ENCODE data around the gene MED9. TPM values are rescaled to one million over a fixed set of nuclear protein-coding genes. Genes with fewer than 3 reads are reported as not detected.

The MED9 gene
- total and polyA plus RNA-seq, 2 donors (not counting 3 experiments of a cell fraction or from before 2014, with no cell fraction given) = 15.1 to 18.2 TPM

- POLR2A ChIA-PET = no interaction called here
- no peaks in the 10 kb centered on the region for H3K27me3 ChIP-seq (ENCODE audit: control insufficient read depth in 2 of 2, insufficient read depth in 2 of 2, low read length in 2 of 2)
- no peaks in the 10 kb centered on the region for H3K79me2 ChIP-seq (ENCODE audit: control insufficient read depth, insufficient read depth, low read length)
- no peak overlapping the region for H3K9ac ChIP-seq (replicated peaks; ENCODE audit: extremely low read depth, insufficient read depth, low read length)
- H3K4me2 ChIP-seq (ENCODE audit: insufficient read depth, low read length) = no peak overlapping the region
- H3K4me3 ChIP-seq (replicated peaks in 1 of 3; ENCODE audit: insufficient read depth in 1 of 3, low read depth in 1 of 3, low read length in 3 of 3) = no peak overlapping the region
- intact Hi-C loops (cut with micrococcal nuclease) (no loop called here), dilution Hi-C loops (cut with MboI; ENCODE audit: extremely low pct_ligation_motif_present, low sequenced_read_pairs) (no loop called here)
- no TSS peak for BruUV-seq (replicated peaks)
- H2AFZ ChIP-seq (ENCODE audit: low read depth, low read length) = no peak overlapping the region
- H3K36me3 ChIP-seq (ENCODE audit: control insufficient read depth in 2 of 2, extremely low read depth in 1 of 2, insufficient read depth in 2 of 2, low read length in 2 of 2) = no peaks in the 10 kb centered on the region
- no peaks in the 10 kb centered on the region for H4K20me1 ChIP-seq (replicated peaks; ENCODE audit: control insufficient read depth, extremely low read depth, insufficient read depth, low read length)
- no peak for FAIRE-seq
- H3K9me1 ChIP-seq (replicated peaks; ENCODE audit: control insufficient read depth, extremely low read depth, insufficient read depth, low read length) = no peaks in the 10 kb centered on the region
- no peak overlapping the region for H3K27ac ChIP-seq (ENCODE audit: insufficient read depth, low read depth, low read length)
- DNase-seq (ENCODE audit: low read depth, low spot score) = no peak
- H3K9me3 ChIP-seq (replicated peaks; ENCODE audit: control insufficient read depth, insufficient read depth, low read length) = no peaks in the 10 kb centered on the region
- CTCF ChIA-PET = interaction anchor here (1.2 kb wide), 1 partner anchor 13 kb away, joined by 3 read pairs; no protein-coding TSS in a partner anchor
- H3K4me1 ChIP-seq (ENCODE audit: control insufficient read depth, extremely low read depth, insufficient read depth, low read length) = no peaks in the 10 kb centered on the region
- TF ChIP-seq MYC (IDR thresholded peaks at IDR 0.05; ENCODE audit: low read depth, low read length) (no peak), POLR2AphosphoS5 (IDR thresholded peaks at IDR 0.05; ENCODE audit: insufficient read depth, low read depth, low read length) (no peak), MAX (IDR thresholded peaks at IDR 0.05; ENCODE audit: insufficient read depth, insufficient read length) (no peak), JUN (IDR thresholded peaks at IDR 0.05; ENCODE audit: borderline replicate concordance, insufficient read depth, insufficient read length, low read depth) (no peak), POLR2A (IDR thresholded peaks at IDR 0.05; ENCODE audit: low read depth, low read length) (no peak), EZH2 (IDR thresholded peaks at IDR 0.05; ENCODE audit: borderline replicate concordance, low read depth, low read length, severe bottlenecking) (no peak), GATA2 (IDR thresholded peaks at IDR 0.05; ENCODE audit: insufficient read depth, insufficient read length, low read depth, low read length) (no peak), FOS (IDR thresholded peaks at IDR 0.05; ENCODE audit: borderline replicate concordance, insufficient read depth, low read length) (no peak), CTCF (IDR thresholded peaks at IDR 0.05; ENCODE audit: extremely low read depth in 1 of 2, insufficient read depth in 1 of 2, low read depth in 1 of 2, low read length in 2 of 2) (no peak)
These were observed 59.9 kb downstream of the MED9 start for GRCh38 chr17:17536702-17537101.

Data from endothelial cell of umbilical vein (primary cell).